SK-N-MC (cell line): ENCODE measurements around the gene TRRAP.

Experiments used
- EZH2 ChIP-seq: fragments of 200-600 bp; sonication (generic); IDR thresholded peaks from one replicate; pipeline ENCODE4 v1.6.1; 2017; ENCODE audit warnings: antibody characterized with exemption
- FOXP2 ChIP-seq: optimal IDR thresholded peaks from 2 replicates; pipeline ENCODE3; 2011; ENCODE audit warnings: mild to moderate bottlenecking, moderate library complexity; ENCODE audit not compliant: insufficient read depth; ENCODE audit errors: extremely low read length, control extremely low read depth
- POLR2AphosphoS5 ChIP-seq: IDR thresholded peaks from 2 replicates; pipeline ENCODE4 v1.6.1; 2012; ENCODE audit warnings: mild to moderate bottlenecking, low read depth, low read length, borderline replicate concordance

- no peak for TF ChIP-seq EZH2
- TF ChIP-seq POLR2AphosphoS5, result no peak
- TF ChIP-seq FOXP2, result no peak
Measured at GRCh38 chr7:99035723-99036545, 157.6 kb downstream of the TRRAP start.
